GM12801 (cell line): ENCODE results near the gene PIEZO2.

ENCODE experiments used
- TF ChIP-seq, protein P1 (sequence below): IDR thresholded peaks from one replicate; pipeline ENCODE4 v1.5.1; 2011; ENCODE audit warnings: control low read depth; ENCODE audit not compliant: insufficient read length; ENCODE audit errors: extremely low read depth

The PIEZO2 gene

DNA sequence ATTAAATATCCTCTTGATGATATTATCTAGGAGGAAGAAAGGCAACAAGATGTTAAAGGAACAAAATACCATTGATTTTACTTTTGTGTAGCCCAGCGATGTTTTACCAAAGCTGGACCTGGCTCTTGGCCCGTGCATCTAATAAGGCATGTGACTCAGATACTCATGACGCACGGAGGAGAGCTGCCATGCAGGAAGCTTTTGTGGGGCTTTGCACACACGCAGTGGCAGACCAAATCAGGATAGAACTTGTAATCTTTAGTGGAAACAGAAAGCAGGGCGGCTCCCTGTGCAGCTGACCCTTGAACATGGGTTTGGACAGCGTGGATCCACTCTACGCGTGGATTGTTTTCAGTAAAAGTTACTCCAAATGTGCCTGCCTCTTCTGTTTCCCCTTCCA is 433.6 kb downstream of the PIEZO2 start:
- TF ChIP-seq, protein P1, sequence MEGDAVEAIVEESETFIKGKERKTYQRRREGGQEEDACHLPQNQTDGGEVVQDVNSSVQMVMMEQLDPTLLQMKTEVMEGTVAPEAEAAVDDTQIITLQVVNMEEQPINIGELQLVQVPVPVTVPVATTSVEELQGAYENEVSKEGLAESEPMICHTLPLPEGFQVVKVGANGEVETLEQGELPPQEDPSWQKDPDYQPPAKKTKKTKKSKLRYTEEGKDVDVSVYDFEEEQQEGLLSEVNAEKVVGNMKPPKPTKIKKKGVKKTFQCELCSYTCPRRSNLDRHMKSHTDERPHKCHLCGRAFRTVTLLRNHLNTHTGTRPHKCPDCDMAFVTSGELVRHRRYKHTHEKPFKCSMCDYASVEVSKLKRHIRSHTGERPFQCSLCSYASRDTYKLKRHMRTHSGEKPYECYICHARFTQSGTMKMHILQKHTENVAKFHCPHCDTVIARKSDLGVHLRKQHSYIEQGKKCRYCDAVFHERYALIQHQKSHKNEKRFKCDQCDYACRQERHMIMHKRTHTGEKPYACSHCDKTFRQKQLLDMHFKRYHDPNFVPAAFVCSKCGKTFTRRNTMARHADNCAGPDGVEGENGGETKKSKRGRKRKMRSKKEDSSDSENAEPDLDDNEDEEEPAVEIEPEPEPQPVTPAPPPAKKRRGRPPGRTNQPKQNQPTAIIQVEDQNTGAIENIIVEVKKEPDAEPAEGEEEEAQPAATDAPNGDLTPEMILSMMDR, result no peak

- TF ChIP-seq, protein P1, result no peak
Measured at GRCh38 chr18:10713409-10713808, 436.0 kb downstream of the PIEZO2 start.

DNA sequence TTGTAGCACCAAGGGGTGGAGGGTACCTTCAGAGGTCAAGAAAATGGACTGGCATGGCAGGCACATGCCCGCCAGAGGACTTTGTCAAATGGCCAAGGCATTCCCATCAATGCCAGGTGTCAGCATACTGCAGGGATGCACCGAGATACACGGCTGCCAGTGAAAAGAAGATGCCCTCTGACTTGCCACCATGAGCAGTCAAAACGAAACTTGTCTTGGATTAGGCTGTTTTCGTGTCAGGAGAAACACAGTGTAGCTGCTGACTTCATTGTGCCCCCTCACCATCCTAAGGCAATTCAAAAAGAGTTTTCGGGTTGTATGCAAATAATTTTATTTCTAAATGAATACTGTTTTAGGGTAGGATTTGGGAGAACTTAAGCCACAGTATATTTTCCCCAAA is 442.1 kb downstream of the PIEZO2 start:
- TF ChIP-seq, protein P1, result no peak

DNA sequence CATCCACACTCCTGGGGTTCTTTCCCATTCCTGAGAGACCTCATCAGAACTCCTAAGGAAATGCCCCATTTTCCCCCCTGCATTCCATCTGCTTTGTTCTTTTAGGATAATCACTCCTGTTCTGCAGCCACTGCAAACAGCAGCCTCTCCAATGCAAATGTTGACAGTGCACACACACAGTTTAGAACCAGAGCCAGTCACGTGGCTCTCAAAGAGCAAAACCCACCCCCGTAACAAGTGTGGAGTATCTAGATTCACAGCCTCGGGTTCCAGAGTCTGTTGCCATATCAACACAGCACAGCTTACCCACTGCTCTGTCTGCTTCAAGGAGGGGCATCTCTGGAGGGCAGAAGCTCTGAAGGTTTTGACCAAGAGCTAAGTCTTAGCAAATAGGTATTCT is 443.6 kb downstream of the PIEZO2 start:
- TF ChIP-seq, protein P1, result no peak

DNA sequence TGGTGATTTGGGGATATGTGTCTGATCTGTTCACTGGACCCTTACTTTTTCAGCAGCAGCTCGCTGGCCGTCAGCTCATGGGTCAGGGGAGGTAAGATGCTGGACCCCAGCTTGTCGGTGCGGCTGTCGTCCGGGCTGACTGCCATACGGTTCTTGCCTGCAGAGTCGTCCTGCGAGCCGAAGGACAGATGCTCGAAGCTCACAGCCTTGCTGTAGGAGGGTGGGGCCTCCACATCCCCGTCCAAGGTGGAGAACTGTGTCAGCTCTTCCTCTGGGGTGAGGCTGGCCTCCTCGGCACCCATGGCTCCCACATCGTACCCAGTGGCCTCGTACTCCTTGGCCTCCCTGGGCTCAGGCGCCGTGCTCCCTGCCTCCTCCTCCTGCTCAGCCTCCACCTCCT is 444.1 kb downstream of the PIEZO2 start:
- TF ChIP-seq, protein P1, result no peak

GRCh38 chr18:10702206-10702605 is 447.2 kb downstream of the PIEZO2 start:
- TF ChIP-seq, protein P1, result no peak

GRCh38 chr18:10690366-10690765 is 459.0 kb downstream of the PIEZO2 start:
- TF ChIP-seq, protein P1, result no peak

DNA sequence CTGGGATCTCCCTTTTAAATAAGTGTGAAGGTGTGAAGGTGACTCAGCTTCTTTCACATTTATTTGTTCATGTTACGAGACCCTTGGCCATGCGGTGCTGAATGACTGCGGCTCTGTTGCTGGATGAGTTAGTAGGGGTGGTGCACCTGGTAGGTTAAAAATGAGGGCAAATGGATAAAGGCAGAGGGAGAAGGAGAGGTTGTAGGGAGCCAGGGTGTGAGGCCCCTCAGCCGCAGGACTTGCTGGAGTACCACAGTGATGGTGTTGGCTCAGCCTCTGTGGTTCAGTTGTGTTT is 459.4 kb downstream of the PIEZO2 start:
- TF ChIP-seq, protein P1, result no peak
